ENCODE results near the gene IRGQ. TPM values are rescaled to one million over a fixed set of nuclear protein-coding genes. Genes with fewer than 3 reads are reported as not detected.

Gene IRGQ
- total RNA-seq, 1 donor from 2014 or later: 41.7 TPM

DNA sequence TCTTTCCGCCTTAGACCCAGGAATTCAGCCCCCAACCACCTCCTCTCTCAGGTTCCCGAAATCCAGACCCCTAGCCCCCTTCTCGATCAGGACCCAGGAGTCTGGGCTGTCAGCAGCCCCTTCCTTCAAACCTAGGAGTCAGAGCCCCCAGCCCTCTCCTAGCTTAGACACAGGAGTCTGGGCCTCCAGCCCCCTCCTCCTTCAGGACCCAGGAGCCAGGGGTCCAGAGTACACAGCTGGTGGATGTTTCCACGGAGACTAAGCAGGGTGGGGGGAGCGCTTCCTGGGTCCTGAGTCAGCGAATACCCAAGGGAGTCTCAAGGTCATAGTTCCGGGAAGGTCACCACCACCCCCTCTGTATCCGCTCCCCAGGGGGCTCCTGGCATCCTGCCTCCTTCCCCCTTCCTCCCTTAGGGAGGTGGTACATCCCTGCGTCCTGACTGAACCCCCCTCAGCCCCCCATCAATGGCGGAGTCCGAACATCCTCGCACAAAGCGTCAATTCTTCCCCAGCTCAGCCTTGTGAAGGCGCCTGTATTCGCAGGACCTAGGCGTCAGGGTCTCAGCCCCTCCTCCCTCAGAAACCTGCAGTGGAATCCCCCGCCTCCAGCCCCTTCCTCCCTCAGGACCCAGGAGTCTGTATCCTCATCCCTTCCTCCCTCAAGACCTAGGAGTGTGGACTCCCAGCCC is 39.1 kb upstream of the IRGQ start:
- TF ChIP-seq, protein P1, sequence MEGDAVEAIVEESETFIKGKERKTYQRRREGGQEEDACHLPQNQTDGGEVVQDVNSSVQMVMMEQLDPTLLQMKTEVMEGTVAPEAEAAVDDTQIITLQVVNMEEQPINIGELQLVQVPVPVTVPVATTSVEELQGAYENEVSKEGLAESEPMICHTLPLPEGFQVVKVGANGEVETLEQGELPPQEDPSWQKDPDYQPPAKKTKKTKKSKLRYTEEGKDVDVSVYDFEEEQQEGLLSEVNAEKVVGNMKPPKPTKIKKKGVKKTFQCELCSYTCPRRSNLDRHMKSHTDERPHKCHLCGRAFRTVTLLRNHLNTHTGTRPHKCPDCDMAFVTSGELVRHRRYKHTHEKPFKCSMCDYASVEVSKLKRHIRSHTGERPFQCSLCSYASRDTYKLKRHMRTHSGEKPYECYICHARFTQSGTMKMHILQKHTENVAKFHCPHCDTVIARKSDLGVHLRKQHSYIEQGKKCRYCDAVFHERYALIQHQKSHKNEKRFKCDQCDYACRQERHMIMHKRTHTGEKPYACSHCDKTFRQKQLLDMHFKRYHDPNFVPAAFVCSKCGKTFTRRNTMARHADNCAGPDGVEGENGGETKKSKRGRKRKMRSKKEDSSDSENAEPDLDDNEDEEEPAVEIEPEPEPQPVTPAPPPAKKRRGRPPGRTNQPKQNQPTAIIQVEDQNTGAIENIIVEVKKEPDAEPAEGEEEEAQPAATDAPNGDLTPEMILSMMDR (IDR thresholded peaks at IDR 0.05): no peak
- DNase-seq (ENCODE audit: low spot score): no peak
- Mint-ChIP-seq H3K27me3 (ENCODE audit: low read depth) (peaks cover 9% of the 10 kb centered on the region), H3K36me3 (ENCODE audit: low read depth) (no peaks in the 10 kb centered on the region), H3K4me3 (ENCODE audit: unreplicated experiment) (peak overlapping the region; percentile 42), H3K4me1 (ENCODE audit: low read depth) (peaks cover 13% of the 10 kb centered on the region), H3K9me3 (ENCODE audit: low read depth) (no peaks in the 10 kb centered on the region), H3K27ac (ENCODE audit: unreplicated experiment) (no peak overlapping the region)

DNA sequence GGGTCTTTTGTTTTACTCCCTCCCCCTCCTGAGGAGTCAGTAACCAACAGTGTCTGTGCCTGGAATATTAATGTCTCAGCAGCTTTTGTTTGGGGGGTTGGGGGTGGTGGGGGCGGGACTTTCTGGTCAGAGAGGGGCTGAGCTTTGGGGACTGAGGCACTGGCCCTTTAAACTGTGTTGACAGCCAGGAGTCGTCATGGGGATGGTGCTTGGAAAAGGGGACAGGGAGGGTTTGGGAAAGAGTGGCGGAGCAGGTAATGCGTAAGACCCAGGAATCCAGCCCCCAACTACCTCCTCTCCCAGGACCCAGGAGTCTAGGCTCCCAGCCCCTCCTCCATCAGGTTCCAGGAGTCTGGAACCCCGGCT is 38.6 kb upstream of the IRGQ start:
- peaks cover 12% of the 10 kb centered on the region for H3K4me1 Mint-ChIP-seq (ENCODE audit: low read depth)
- no peak overlapping the region for H3K27ac Mint-ChIP-seq (ENCODE audit: unreplicated experiment)
- no peaks in the 10 kb centered on the region for H3K9me3 Mint-ChIP-seq (ENCODE audit: low read depth)
- H3K36me3 Mint-ChIP-seq (ENCODE audit: low read depth): no peaks in the 10 kb centered on the region
- DNase-seq (ENCODE audit: low spot score): no peak
- H3K27me3 Mint-ChIP-seq (ENCODE audit: low read depth): peaks cover 9% of the 10 kb centered on the region
- TF ChIP-seq, protein P1 (IDR thresholded peaks at IDR 0.05): no peak
- no peak overlapping the region for H3K4me3 Mint-ChIP-seq (ENCODE audit: unreplicated experiment)

DNA sequence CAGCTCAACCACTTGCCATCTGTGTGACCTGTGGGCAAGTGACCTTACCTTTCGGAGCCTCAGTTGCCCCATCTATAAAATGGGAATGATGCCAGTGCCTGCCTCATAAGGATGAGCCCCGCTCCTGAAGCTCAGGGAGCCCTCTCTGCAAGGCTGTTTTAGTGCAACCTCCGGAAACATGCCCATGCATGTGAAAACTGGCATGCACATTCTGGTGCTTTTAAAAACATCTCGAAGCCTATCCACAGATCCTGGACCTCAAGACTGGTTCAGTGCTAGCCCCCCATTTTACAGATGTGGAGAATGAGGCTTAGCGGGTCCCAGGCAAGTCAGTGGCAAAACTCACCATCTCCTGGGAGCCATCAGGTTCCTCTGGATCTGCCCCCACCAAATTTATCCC is 38.1 kb upstream of the IRGQ start:
- peaks cover 10% of the 10 kb centered on the region for H3K4me1 Mint-ChIP-seq (ENCODE audit: low read depth)
- no peak overlapping the region for H3K4me3 Mint-ChIP-seq (ENCODE audit: unreplicated experiment)
- peaks cover 8% of the 10 kb centered on the region for H3K27me3 Mint-ChIP-seq (ENCODE audit: low read depth)
- no peaks in the 10 kb centered on the region for H3K9me3 Mint-ChIP-seq (ENCODE audit: low read depth)
- no peak for DNase-seq (ENCODE audit: low spot score)
- no peak overlapping the region for H3K27ac Mint-ChIP-seq (ENCODE audit: unreplicated experiment)
- no peaks in the 10 kb centered on the region for H3K36me3 Mint-ChIP-seq (ENCODE audit: low read depth)
- TF ChIP-seq, protein P1 (IDR thresholded peaks at IDR 0.05): no peak

DNA sequence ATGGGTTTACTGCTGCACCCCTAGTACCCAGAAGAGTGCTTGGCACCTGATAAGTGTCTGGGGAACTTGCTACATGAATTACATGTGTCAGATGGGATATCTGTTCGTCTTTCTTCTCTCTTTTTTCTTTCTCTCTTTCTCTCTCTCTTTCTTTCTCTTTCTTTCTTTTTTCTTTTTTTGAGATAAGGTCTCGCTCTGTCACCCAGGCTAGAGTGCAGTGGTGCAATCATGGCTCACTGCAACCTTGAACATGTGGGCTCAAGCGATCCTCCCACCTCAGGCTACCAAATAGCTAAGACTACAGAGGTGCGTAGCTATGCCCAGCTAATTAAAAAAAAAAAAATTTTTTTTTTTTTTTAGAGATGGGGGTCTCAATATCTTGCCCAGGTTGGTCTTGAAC is 37.6 kb upstream of the IRGQ start:
- peaks cover 7% of the 10 kb centered on the region for H3K4me1 Mint-ChIP-seq (ENCODE audit: low read depth)
- peaks cover 3% of the 10 kb centered on the region for H3K27me3 Mint-ChIP-seq (ENCODE audit: low read depth)
- H3K36me3 Mint-ChIP-seq (ENCODE audit: low read depth): no peaks in the 10 kb centered on the region
- no peaks in the 10 kb centered on the region for H3K9me3 Mint-ChIP-seq (ENCODE audit: low read depth)
- H3K4me3 Mint-ChIP-seq (ENCODE audit: unreplicated experiment): no peak overlapping the region
- no peak overlapping the region for H3K27ac Mint-ChIP-seq (ENCODE audit: unreplicated experiment)
- no peak for DNase-seq (ENCODE audit: low spot score)
- TF ChIP-seq, protein P1 (IDR thresholded peaks at IDR 0.05): no peak

DNA sequence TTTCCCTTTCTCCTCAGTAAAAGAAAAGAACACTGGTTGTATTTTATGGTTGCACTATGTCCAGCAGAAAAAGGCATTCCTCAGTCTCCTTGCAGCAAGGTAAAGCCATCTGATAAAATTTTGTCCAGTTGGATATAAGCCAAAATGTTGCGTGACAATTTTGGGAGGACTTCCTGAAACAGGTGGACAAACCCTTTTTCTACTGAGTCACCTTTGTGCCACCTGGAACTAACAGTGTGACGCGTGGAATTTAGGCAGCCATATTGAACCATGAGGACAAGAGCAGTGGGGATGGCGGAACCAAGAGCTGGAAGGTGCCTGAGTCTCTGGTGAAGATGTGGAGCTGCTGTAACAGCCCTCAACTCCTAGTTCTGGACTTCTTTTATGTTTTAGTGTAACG is 35.6 kb upstream of the IRGQ start:
- Mint-ChIP-seq H3K36me3 (ENCODE audit: low read depth) (no peaks in the 10 kb centered on the region), H3K4me3 (ENCODE audit: unreplicated experiment) (no peak overlapping the region), H3K9me3 (ENCODE audit: low read depth) (no peaks in the 10 kb centered on the region), H3K4me1 (ENCODE audit: low read depth) (peaks cover 7% of the 10 kb centered on the region), H3K27ac (ENCODE audit: unreplicated experiment) (no peak overlapping the region), H3K27me3 (ENCODE audit: low read depth) (no peaks in the 10 kb centered on the region)
- TF ChIP-seq, protein P1 (IDR thresholded peaks at IDR 0.05): no peak
- DNase-seq (ENCODE audit: low spot score): no peak

All from chondrocyte (in vitro differentiated cells).